K562 (cell line): ENCODE data around the gene KMT2C. TPM values are rescaled to one million over a fixed set of nuclear protein-coding genes. Genes with fewer than 3 reads are reported as not detected.

ENCODE experiments used
- ATAC-seq: fragments of 200-7000 bp; cut with Tn5 transposase; 3 replicates; pipeline ENCODE4 v1.9.1; 2020; ENCODE audit warnings: moderate library complexity
- BruUV-seq: library from RNA; stranded (reverse); fragments of 400-500 nt; replicated peaks from 2 replicates; lab custom pipeline; 2021; lab: Mats Ljungman, UMichigan
- CTCF ChIA-PET: fragments of 300-600 bp; formaldehyde crosslinking; extraction: SDS; loops from one replicate; lab custom pipeline; 2021; ENCODE audit warnings: low intra/inter-chr PET ratio; lab: Yijun Ruan, JAX
- POLR2A ChIA-PET: fragments of 300-600, 350-650 bp; sonication (Branson Sonifier 250); formaldehyde crosslinking; extraction: SDS; loops from one replicate; lab custom pipeline; 2021; ENCODE audit warnings: antibody characterized with exemption, inconsistent platforms; lab: Yijun Ruan, JAX
- DNase-seq, 4 experiments: peaks; one replicate each; pipeline versions ENCODE4 v3.0.0 to v3.0.0-alpha.2; 2011 to 2018; ENCODE audit warnings: low spot score in 3 of 4, mixed read lengths in 3 of 4; ENCODE audit errors: extremely low read depth in 1 of 4
- FAIRE-seq: peaks from 2 replicates; lab custom pipeline; 2011; peaks lifted over from hg19 to GRCh38; lab: Jason Lieb, UNC
- H2AFZ ChIP-seq: 2 replicates; pipeline ENCODE4 v1.6.0; 2011; ENCODE audit warnings: low read depth, low read length, control low read depth, inconsistent platforms
- H3K27ac ChIP-seq: fragments of 200-600 bp; 3 replicates; pipeline ENCODE4 v1.8.0; 2011; ENCODE audit warnings: low read depth, mild to moderate bottlenecking, control low read depth, inconsistent platforms, low read length, moderate library complexity, mixed read lengths; ENCODE audit errors: extremely low read depth
- H3K27me3 ChIP-seq, 2 experiments: fragments of 300-600 bp in 1 of 2; 2 replicates in 1 of 2; 3 replicates in 1 of 2; pipeline versions ENCODE4 v1.6.0 to v1.8.0; 2011; ENCODE audit warnings: inconsistent platforms in 2 of 2, low read length in 2 of 2, mild to moderate bottlenecking in 1 of 2, mixed read lengths in 1 of 2, moderate library complexity in 1 of 2; ENCODE audit not compliant: control insufficient read depth in 2 of 2, insufficient read depth in 2 of 2
- H3K36me3 ChIP-seq: fragments of 300-600 bp; 3 replicates; pipeline ENCODE4 v1.8.0; 2011; ENCODE audit warnings: mild to moderate bottlenecking, low read length, inconsistent platforms; ENCODE audit not compliant: control insufficient read depth, insufficient read depth
- H3K4me1 ChIP-seq, 2 experiments: fragments of 200-600 bp in 1 of 2; replicated peaks in 1 of 2; 2 replicates in 1 of 2; 3 replicates in 1 of 2; pipeline versions ENCODE4 v1.5.1 to v1.8.0; 2011; ENCODE audit warnings: inconsistent platforms in 2 of 2, low read length in 2 of 2, mild to moderate bottlenecking in 1 of 2, mixed read lengths in 1 of 2, moderate library complexity in 1 of 2; ENCODE audit not compliant: control insufficient read depth in 2 of 2, insufficient read depth in 2 of 2
- H3K4me2 ChIP-seq: 2 replicates; pipeline ENCODE4 v1.6.1; 2011; ENCODE audit warnings: low read length, control low read depth, inconsistent platforms, mixed read lengths; ENCODE audit not compliant: insufficient read depth
- H3K4me3 ChIP-seq: fragments of 200-600 bp; sonication (generic), shearing (Covaris generic); 2 replicates; pipeline ENCODE4 v1.5.1; 2016; ENCODE audit warnings: control low read depth, inconsistent platforms
- H3K79me2 ChIP-seq: fragments of 200-600 bp; 3 replicates; pipeline ENCODE4 v1.8.0; 2011; ENCODE audit warnings: low read length, inconsistent platforms; ENCODE audit not compliant: control insufficient read depth, insufficient read depth
- H3K9ac ChIP-seq, 2 experiments: 2 replicates each; pipeline versions ENCODE4 v1.6.0 to v1.6.1; 2011; ENCODE audit warnings: low read depth in 2 of 2, low read length in 2 of 2, control low read depth in 1 of 2, inconsistent platforms in 1 of 2, mild to moderate bottlenecking in 1 of 2, mixed read lengths in 1 of 2; ENCODE audit not compliant: insufficient read depth in 1 of 2
- H3K9me1 ChIP-seq: one replicate; pipeline ENCODE4 v1.6.0; 2011; ENCODE audit warnings: inconsistent platforms, mild to moderate bottlenecking, low read length, moderate library complexity; ENCODE audit not compliant: control insufficient read depth, insufficient read depth
- H3K9me3 ChIP-seq: replicated peaks from 2 replicates; pipeline ENCODE4 v1.5.1; 2011; ENCODE audit warnings: low read depth, low read length, inconsistent platforms; ENCODE audit not compliant: control insufficient read depth, insufficient read depth
- H4K20me1 ChIP-seq: replicated peaks from 2 replicates; pipeline ENCODE4 v1.6.1; 2011; ENCODE audit warnings: low read length, inconsistent platforms, mixed read lengths; ENCODE audit not compliant: control insufficient read depth, insufficient read depth
- CEBPZ ChIP-seq: fragments of 150-350 bp; IDR thresholded peaks from 2 replicates; pipeline ENCODE4 v1.6.1; 2014; ENCODE audit warnings: low read depth, mild to moderate bottlenecking, low read length, borderline replicate concordance
- FOSL1 ChIP-seq: fragments of 200-800 bp; sonication (Bioruptor generic); conservative IDR thresholded peaks from 2 replicates; pipeline ENCODE4 v1.6.1; 2016; ENCODE audit warnings: missing genetic modification characterization, missing compliant biosample characterization
- KAT8 ChIP-seq: fragments of 450-650 bp; IDR thresholded peaks from 2 replicates; pipeline ENCODE4 v1.6.1; 2016; ENCODE audit warnings: low read depth, mild to moderate bottlenecking
- MTA2 ChIP-seq: fragments of 450-650 bp; IDR thresholded peaks from 2 replicates; pipeline ENCODE4 v1.6.1; 2016; ENCODE audit warnings: low read depth
- NR2C1 ChIP-seq, 2 experiments: fragments of 450-650 bp; IDR thresholded peaks; 2 replicates each; pipeline ENCODE4 v1.6.1; 2017; ENCODE audit warnings: mild to moderate bottlenecking in 2 of 2, antibody characterized with exemption in 1 of 2, inconsistent platforms in 1 of 2, missing compliant biosample characterization in 1 of 2, missing genetic modification characterization in 1 of 2
- SNAPC5 ChIP-seq: fragments of 250-450 bp; sonication (Bioruptor Pico); IDR thresholded peaks from 2 replicates; pipeline ENCODE4 v1.8.0; 2021; ENCODE audit warnings: moderate library complexity, mild to moderate bottlenecking, inconsistent platforms
- TGIF2 ChIP-seq: sonication (generic); formaldehyde crosslinking; IDR thresholded peaks from 2 replicates; pipeline ENCODE4 v1.8.1; 2022; ENCODE audit warnings: mild to moderate bottlenecking, missing genetic modification reagents, moderate library complexity
- U2AF1 ChIP-seq: fragments of 200-400 bp; formaldehyde crosslinking; optimal IDR thresholded peaks from 2 replicates; pipeline ENCODE3; 2017; ENCODE audit warnings: mild to moderate bottlenecking, low read depth, low read length, moderate library complexity
- ZNF175 ChIP-seq: fragments of 200-800 bp; sonication (Bioruptor generic); IDR thresholded peaks from 2 replicates; pipeline ENCODE4 v1.6.1; 2016; ENCODE audit warnings: low read depth, mild to moderate bottlenecking, missing genetic modification characterization, missing compliant biosample characterization
- WGBS: fragments of 100-300 bp; shearing (Covaris generic); methylation state at CpG from one replicate; pipeline ENCODE4 v1.1.6; 2016; ENCODE audit warnings: low coverage, mixed read lengths; ENCODE audit not compliant: insufficient coverage; ENCODE audit errors: missing lambda C conversion rate; 5-methylcytosine and 5-hydroxymethylcytosine counted together
- in situ Hi-C: fragments of 300-500 bp; cut with MboI; formaldehyde crosslinking; loops from 4 replicates; pipeline ENCODE4 v1.15.0; 2018; ENCODE audit warnings: inconsistent platforms, mixed read lengths
- intact Hi-C: fragments of 100-400 bp; cut with micrococcal nuclease; formaldehyde crosslinking; loops from 2 replicates; pipeline ENCODE4 v1.14.2; 2022
- polyA plus RNA-seq, 8 experiments: library from polyadenylated mRNA; depleted of rRNA in 4 of 8; stranded (reverse) in 5 of 8; unstranded in 3 of 8; fragments of >200 nt; fragmentation: Nextera tagmentation in 2 of 8; fragmentation: Illumina TruSeq in 1 of 8; extraction: Ambion mirVana in 2 of 8; extraction: Trizol in 1 of 8; gene quantifications; 2 replicates each; pipeline versions ENCODE4 v1.2.1 to v1.2.3, GENCODE V29; 2011 to 2014; ENCODE audit warnings: inconsistent platforms in 1 of 8, missing spikeins in 1 of 8
- total RNA-seq, 7 experiments: library from RNA; depleted of rRNA in 6 of 7; stranded (reverse); fragments of >200 nt in 6 of 7; fragmentation: Illumina TruSeq in 2 of 7; extraction: Trizol in 2 of 7; gene quantifications; 2 replicates each; pipeline versions ENCODE4 v1.2.1 to v1.2.3, GENCODE V29; 2011 to 2021; ENCODE audit warnings: low replicate concordance in 1 of 7
- TF ChIP-seq, protein P1 (sequence below): fragments of 450-650 bp; IDR thresholded peaks from 2 replicates; pipeline ENCODE4 v1.6.1; 2016; ENCODE audit warnings: missing biosample characterization, missing genetic modification characterization
- TF ChIP-seq, protein P2 (sequence below): fragments of 450-650 bp; IDR thresholded peaks from 2 replicates; pipeline ENCODE4 v1.6.1; 2016; ENCODE audit warnings: low read depth, mild to moderate bottlenecking, moderate library complexity
- TF ChIP-seq, protein P3 (sequence below): fragments of 450-650 bp; formaldehyde crosslinking; conservative IDR thresholded peaks from 2 replicates; pipeline ENCODE4 v1.4.0; 2022; ENCODE audit warnings: mild to moderate bottlenecking, missing genetic modification characterization

Gene KMT2C
- total and polyA plus RNA-seq, 9 of the 15 experiments (the other 6 are each of a cell fraction or from before 2014, with no cell fraction given) = 4.9 to 67.8 (median 27.1) TPM

GRCh38 chr7:152328234-152328633, 107.6 kb downstream of the KMT2C start (continued):
- TF ChIP-seq, protein P1, sequence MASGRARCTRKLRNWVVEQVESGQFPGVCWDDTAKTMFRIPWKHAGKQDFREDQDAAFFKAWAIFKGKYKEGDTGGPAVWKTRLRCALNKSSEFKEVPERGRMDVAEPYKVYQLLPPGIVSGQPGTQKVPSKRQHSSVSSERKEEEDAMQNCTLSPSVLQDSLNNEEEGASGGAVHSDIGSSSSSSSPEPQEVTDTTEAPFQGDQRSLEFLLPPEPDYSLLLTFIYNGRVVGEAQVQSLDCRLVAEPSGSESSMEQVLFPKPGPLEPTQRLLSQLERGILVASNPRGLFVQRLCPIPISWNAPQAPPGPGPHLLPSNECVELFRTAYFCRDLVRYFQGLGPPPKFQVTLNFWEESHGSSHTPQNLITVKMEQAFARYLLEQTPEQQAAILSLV = no peak

GRCh38 chr7:152315845-152316244, 120.0 kb downstream of the KMT2C start:
- Histone ChIP-seq H2AFZ (no peak overlapping the region), H4K20me1 (no peaks in the 10 kb centered on the region), H3K4me2 (no peak overlapping the region), H3K4me1 (peaks cover 0 to 11% of the 10 kb centered on the region in 2 experiments; a peak in 2 of 5 replicates), H3K27ac (no peak overlapping the region)
- no TSS peak for BruUV-seq
- ATAC-seq = peak; percentile 14; the same call in 2 of the 3 replicates
- TF ChIP-seq KAT8 (no peak), MTA2 (no peak), ZNF175 (CRISPR knock-in tag) (no peak), U2AF1 (no peak), TGIF2 (CRISPR knock-in tag) (no peak), SNAPC5 (no peak), CEBPZ (no peak), FOSL1 (tag) (no peak), NR2C1 (IDR thresholded peaks at IDR 0.05) (no peak), NR2C1 (tag; IDR thresholded peaks at IDR 0.05) (no peak)
- TF ChIP-seq, protein P2, sequence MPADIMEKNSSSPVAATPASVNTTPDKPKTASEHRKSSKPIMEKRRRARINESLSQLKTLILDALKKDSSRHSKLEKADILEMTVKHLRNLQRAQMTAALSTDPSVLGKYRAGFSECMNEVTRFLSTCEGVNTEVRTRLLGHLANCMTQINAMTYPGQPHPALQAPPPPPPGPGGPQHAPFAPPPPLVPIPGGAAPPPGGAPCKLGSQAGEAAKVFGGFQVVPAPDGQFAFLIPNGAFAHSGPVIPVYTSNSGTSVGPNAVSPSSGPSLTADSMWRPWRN = no peak
- TF ChIP-seq, protein P3, sequence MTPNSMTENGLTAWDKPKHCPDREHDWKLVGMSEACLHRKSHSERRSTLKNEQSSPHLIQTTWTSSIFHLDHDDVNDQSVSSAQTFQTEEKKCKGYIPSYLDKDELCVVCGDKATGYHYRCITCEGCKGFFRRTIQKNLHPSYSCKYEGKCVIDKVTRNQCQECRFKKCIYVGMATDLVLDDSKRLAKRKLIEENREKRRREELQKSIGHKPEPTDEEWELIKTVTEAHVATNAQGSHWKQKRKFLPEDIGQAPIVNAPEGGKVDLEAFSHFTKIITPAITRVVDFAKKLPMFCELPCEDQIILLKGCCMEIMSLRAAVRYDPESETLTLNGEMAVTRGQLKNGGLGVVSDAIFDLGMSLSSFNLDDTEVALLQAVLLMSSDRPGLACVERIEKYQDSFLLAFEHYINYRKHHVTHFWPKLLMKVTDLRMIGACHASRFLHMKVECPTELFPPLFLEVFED (CRISPR knock-in tag) = no peak
- TF ChIP-seq, all 486 proteins: peak for 0
- no peak overlapping the region for H3K4me3 ChIP-seq
- WGBS = 71% methylated on average over 2 of the region's 2 CpGs
- peaks cover 62% of the 10 kb centered on the region for H3K79me2 ChIP-seq
- DNase-seq = no peak
- FAIRE-seq = no peak
- H3K36me3 ChIP-seq = peaks cover 29% of the 10 kb centered on the region; the same call in 2 of the 3 replicates
- CTCF ChIA-PET = no interaction called here
- no peaks in the 10 kb centered on the region for H3K9me1 ChIP-seq
- POLR2A ChIA-PET = interaction anchor here (0.6 to 1.6 kb wide), 4 partner anchors 15 to 102 kb away, joined by 3 to 5 read pairs (median 3); no protein-coding TSS in a partner anchor
- in situ Hi-C loops (no loop called here), intact Hi-C loops (no loop called here)
- no peak overlapping the region for H3K9ac ChIP-seq
- H3K27me3 ChIP-seq = no peaks in the 10 kb centered on the region
- no peaks in the 10 kb centered on the region for H3K9me3 ChIP-seq
